HFF-Myc (cell line): Measurements from ENCODE around the gene LGALS3.

ENCODE experiments used
- DNase-seq: peaks from one replicate; pipeline ENCODE4 v3.0.0-alpha.2; 2011; ENCODE audit warnings: low read depth; ENCODE audit errors: extremely low read depth
- H3K4me3 ChIP-seq: replicated peaks from 2 replicates; pipeline ENCODE4 v1.5.1; 2011; ENCODE audit warnings: low read depth, mild to moderate bottlenecking, control low read depth, low read length
- TF ChIP-seq, protein P1 (sequence below): IDR thresholded peaks from 2 replicates; pipeline ENCODE4 v1.5.1; 2012; ENCODE audit warnings: mild to moderate bottlenecking, low read depth, low read length, control low read depth; ENCODE audit errors: missing control alignments

The LGALS3 gene

DNA sequence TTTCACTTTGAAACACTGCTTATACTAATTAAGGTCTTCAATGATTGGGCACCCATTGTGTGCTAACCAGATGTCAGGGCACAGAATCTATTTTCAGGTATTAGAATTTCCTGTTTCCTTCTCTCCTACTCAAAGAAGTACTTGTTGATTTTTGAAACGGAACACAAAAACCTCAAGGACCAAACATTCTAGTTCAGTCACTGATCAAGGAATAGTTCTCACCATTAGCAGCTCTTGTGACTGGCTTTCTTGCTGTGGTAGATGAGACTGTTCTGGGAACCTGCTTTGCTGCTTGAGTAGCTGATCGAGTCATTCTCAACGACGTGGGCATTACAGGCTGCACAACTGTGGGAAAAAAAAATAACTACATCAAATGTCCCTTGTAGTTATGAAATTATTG is 51.4 kb downstream of the LGALS3 start:
- DNase-seq = no peak

DNA sequence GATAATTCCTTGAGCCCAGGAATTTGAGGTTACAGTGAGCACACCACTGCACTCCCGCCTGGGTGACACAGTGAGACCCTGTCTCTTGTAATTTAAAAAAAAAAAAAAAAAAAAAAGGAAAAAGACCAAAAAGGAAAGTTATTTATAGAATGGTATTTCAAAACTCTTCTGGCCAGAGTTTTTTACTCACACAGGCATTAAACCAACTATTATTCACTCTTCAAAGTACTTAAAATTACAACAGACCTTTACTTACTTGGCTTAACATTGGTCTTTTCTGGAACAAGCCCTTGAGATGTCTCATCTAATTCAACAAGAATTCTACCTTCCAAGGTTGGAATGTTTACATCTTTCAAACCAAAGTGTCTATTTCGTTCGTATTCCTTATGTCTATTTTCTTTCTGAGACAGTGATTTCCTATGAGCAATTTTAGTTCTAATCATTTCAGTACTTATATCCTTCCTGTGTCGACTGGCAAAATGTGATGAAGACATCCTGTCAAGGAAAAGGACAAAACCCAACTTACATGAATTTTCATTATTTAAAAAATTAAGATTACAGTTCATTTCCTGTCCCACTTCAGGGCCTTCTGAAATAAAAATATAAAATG is 59.7 kb downstream of the LGALS3 start:
- H3K4me3 ChIP-seq = no peak overlapping the region
- no peak for DNase-seq

More for the DNA sequence above, 51.4 kb downstream of the LGALS3 start:
- TF ChIP-seq, protein P1, sequence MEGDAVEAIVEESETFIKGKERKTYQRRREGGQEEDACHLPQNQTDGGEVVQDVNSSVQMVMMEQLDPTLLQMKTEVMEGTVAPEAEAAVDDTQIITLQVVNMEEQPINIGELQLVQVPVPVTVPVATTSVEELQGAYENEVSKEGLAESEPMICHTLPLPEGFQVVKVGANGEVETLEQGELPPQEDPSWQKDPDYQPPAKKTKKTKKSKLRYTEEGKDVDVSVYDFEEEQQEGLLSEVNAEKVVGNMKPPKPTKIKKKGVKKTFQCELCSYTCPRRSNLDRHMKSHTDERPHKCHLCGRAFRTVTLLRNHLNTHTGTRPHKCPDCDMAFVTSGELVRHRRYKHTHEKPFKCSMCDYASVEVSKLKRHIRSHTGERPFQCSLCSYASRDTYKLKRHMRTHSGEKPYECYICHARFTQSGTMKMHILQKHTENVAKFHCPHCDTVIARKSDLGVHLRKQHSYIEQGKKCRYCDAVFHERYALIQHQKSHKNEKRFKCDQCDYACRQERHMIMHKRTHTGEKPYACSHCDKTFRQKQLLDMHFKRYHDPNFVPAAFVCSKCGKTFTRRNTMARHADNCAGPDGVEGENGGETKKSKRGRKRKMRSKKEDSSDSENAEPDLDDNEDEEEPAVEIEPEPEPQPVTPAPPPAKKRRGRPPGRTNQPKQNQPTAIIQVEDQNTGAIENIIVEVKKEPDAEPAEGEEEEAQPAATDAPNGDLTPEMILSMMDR = no peak
- no peak overlapping the region for H3K4me3 ChIP-seq

DNA sequence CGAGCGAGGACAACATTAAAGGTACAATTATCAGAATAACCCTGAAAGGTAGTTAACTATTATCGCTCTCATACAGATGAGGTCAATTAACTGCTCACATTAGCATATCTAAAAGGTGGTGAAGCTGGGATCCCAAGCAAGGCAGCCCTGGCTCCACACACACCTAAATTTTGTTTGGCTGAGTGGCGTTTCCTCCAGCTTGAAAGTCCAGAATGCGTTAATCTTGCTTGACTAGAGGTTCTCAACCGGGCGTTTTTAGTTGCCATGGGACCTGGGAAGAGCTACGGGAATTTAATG is 61.8 kb downstream of the LGALS3 start:
- DNase-seq = no peak
- TF ChIP-seq, protein P1 = no peak

More for the DNA sequence above, 59.7 kb downstream of the LGALS3 start:
- TF ChIP-seq, protein P1 = no peak

DNA sequence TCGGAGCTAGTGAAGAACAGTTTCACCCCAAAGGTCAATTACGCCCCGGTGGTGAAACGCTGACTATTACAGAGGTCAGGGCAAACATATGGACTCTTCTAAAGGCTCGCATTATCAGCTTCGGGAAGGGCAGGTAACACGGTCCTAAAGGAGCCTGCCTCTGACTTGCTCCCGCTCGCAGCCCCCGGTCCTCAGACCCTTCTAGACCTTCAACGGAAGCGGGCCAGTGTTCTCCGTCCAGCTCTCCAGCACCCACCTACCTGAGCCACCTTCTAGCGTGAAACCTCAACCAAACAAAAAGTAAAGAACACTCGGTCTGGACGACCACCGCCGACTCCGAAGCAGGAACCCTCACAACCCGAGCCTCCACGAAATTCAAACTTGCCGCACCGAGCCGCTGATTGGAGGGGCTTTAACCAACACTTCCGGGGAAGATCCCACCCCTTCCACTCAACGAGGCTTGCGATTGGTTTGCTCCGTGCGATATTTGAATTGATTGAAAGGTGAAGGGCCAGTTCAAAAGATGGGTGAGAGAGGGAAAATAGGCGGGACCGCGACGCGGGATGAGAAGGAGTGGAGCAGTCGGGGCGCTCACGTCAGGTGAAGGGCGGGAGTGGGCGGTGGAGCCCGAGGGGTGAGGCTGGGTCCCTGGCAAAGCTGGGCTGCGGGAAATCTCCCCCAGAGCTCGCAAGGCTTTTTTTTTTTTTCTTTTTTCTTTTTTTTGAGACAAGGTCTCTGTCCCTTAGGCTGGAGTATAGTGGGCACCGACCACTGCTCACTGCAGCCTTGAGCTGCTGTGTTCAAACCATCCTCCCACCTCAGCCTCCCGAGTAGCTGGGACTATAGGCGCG is 62.4 kb downstream of the LGALS3 start, which contains the start of gene DLGAP5:
DLGAP5 (minus strand) TSS at position 383 of the 851 bp plus-strand sequence. CDS start 2,406 bp downstream, outside the sequence.
- TF ChIP-seq, protein P1 = no peak
- H3K4me3 ChIP-seq = peak within 1 kb of the TSS; percentile 52
- DNase-seq = peak; percentile 91

More for the DNA sequence above, 61.8 kb downstream of the LGALS3 start:
- peak overlapping the region; percentile 52 for H3K4me3 ChIP-seq

DNA sequence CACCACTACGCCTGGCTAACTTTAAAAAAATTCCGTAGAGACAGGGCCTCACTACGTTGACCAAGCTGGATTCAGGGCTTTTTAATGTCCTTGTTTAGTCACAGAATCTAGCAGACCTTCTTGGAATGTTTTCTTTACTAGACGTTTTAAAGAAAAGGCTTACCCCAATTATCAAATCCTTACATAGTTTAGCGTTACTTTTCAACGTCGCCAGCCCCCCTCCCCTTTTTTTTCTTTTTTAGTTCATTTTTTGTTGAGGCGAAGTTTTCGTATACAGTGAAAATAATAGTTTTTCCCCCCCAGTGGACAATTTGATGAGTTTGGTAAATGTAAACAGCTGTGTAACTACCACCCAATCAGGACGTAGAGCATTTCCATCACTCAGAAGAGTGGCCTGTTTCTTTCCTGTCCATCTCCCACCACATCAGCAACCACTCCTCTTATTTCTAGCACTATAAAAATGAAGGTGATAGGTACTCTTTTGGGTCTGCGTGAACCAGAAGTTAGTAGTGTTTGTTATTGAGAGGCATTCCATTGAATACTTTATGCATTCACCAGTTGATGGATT is 63.1 kb downstream of the LGALS3 start:
- DNase-seq = no peak
- H3K4me3 ChIP-seq = peak overlapping the region; percentile 52
- TF ChIP-seq, protein P1 = no peak

DNA sequence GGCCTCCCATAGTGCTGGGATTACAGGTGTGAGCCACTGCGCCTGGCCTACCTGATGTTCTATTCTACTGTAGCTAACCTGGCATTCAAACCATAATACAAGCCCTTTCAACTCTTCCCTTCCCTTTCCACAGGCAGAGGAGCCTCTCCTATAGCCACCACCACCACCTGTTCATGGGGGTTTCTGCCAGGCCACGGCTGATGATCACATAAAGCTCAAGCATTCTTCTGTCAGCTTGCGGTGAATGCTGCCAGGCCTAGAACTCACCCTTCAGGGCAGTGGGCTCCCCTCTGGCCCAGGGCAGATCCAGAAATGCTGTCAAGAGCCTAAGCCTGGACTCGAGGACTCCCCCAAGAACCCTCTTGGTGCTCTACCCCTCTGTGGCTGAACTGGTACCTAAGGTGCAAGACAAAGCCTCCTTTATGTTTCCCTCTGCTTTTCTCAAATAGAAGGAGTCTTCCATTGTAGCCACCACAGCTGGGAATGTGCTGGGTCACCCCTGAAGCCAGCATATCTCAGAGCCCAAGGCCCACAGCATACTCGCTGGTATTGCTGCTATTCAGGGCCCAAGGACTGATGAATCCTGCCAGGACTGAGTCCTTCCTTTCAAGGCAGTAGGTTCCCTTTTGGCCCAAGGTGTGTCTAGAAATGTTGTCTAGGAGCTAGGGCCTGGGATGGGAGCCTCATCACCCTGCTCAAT is 65.8 kb downstream of the LGALS3 start:
- TF ChIP-seq, protein P1 = no peak
- no peak overlapping the region for H3K4me3 ChIP-seq
- DNase-seq = no peak
